HepG2 (cell line): ENCODE measurements around the gene OR5K2.

Experiments
- GATAD2A ChIP-seq: IDR thresholded peaks from 2 replicates; pipeline ENCODE4 v1.6.1; 2016
- KDM6A ChIP-seq: IDR thresholded peaks from 2 replicates; pipeline ENCODE4 v1.6.1; 2016; ENCODE audit warnings: low read depth
- MTA3 ChIP-seq: sonication (generic); formaldehyde crosslinking; IDR thresholded peaks from 2 replicates; pipeline ENCODE4 v1.4.0; 2020; ENCODE audit warnings: missing genetic modification reagents
- NFYB ChIP-seq: sonication (generic); formaldehyde crosslinking; IDR thresholded peaks from 2 replicates; pipeline ENCODE4 v1.4.0; 2020; ENCODE audit warnings: missing genetic modification reagents
- TP53 ChIP-seq: sonication (generic); formaldehyde crosslinking; conservative IDR thresholded peaks from 2 replicates; pipeline ENCODE4 v1.4.0; 2020; ENCODE audit warnings: missing genetic modification reagents

DNA sequence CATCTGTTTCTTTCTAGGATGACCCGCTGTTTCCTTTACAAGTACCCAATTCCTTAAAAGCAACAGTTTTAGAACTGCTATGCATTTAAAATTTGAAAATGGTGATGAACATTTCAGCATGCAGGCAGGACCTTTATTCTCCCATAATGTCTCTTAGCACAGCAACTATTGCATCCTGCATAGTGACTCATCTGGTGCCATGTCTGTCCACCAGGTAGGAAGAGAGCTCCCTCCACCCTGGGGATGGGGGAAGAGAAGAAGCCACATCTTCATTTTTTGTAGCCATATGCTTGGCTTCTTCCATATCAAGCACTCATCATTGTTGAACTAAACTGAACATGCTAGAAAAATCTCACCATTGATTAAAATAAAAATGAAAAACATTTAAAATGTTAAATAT is 44.2 kb downstream of the OR5K2 start:
- TF ChIP-seq NFYB (CRISPR knock-in tag) (no peak), MTA3 (CRISPR knock-in tag) (no peak), GATAD2A (CRISPR knock-in tag) (no peak), TP53 (no peak), KDM6A (CRISPR knock-in tag) (no peak)
